ENCODE data around the gene OR8B8.

DNA sequence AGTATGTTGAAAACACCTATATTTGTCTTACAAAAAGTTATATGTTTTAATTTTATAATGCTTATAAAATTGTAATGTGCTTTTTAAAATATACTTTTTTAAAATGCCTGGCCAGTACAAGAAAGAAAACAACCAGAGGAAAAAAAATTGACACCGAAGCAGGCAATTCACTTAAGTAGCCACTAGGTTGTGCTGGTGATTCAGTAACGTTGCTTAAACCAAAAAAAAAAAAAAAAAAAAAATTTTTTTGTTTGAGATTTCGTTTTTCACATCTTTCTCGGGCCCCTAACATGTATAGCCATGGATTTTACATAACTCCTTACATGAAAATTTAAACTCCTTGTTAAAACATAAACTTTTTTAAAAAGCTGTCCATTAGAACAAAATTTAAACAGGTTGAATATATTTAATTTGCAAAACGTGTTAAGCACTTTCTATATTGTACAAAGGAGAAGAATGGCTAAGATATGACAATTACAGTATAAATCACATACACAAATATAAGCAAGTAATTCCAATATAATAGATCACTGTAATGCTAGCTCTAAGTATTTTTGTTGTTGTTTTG lies 30.1 kb downstream of the OR8B8 start:
- TF ChIP-seq POLR2A (IDR thresholded peaks at IDR 0.05) = no peak
- no peak for TF ChIP-seq POLR2AphosphoS5 (IDR thresholded peaks at IDR 0.05; ENCODE audit: insufficient read depth in 1 of 2, low read depth in 1 of 2)

All from vagina (tissue), 2 donors.